Measurements from ENCODE around the gene DPY19L1.
"Not testable (repeated sequence)": the region's sequence is repeated elsewhere in the genome, so short reads cannot be mapped to it uniquely, and the experiment has no call there.

The DPY19L1 gene

DNA sequence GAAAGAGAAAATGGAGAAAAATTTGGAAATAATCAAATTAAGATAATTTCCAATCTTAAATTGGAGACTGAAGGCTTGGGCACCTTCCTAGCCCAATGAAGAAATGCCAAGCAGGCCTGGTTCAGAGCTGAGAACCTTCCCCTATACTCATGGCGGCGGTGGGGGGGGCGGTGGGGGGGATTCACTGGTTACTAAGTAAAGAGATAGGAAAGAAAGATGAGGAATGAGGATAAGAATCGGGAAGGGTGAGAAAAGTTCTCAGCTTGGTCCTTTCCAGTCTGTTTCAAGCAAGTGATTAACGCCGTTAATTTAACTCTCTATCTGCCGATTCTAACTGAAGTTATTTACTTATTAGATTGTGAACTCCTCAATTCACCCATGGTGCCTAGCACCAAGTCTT is 41.5 kb downstream of the DPY19L1 start:
- DNase-seq (ENCODE audit: low read depth, low spot score), result no peak
- H3K9ac ChIP-seq (ENCODE audit: insufficient read length, low read depth), result no peak overlapping the region
- no peak for TF ChIP-seq SUZ12 (IDR thresholded peaks at IDR 0.05; ENCODE audit: extremely low read depth, insufficient read depth, insufficient read length)
- no peak for TF ChIP-seq YY1 (IDR thresholded peaks at IDR 0.05; ENCODE audit: insufficient read depth, insufficient read length)
- no peak for TF ChIP-seq ZNF274 (IDR thresholded peaks at IDR 0.05; ENCODE audit: low read depth, low read length)
- H3K4me3 ChIP-seq (ENCODE audit: insufficient read length, low read depth), result no peak overlapping the region
- H3K9me3 ChIP-seq (ENCODE audit: insufficient read depth, low read length), result no peaks in the 10 kb centered on the region
- peaks cover 3% of the 10 kb centered on the region for H3K36me3 ChIP-seq (ENCODE audit: insufficient read depth, insufficient read length, low read length)
- H3K27me3 ChIP-seq (ENCODE audit: insufficient read depth, insufficient read length), result no peaks in the 10 kb centered on the region
- H3K4me1 ChIP-seq (ENCODE audit: insufficient read depth, insufficient read length), result no peaks in the 10 kb centered on the region

DNA sequence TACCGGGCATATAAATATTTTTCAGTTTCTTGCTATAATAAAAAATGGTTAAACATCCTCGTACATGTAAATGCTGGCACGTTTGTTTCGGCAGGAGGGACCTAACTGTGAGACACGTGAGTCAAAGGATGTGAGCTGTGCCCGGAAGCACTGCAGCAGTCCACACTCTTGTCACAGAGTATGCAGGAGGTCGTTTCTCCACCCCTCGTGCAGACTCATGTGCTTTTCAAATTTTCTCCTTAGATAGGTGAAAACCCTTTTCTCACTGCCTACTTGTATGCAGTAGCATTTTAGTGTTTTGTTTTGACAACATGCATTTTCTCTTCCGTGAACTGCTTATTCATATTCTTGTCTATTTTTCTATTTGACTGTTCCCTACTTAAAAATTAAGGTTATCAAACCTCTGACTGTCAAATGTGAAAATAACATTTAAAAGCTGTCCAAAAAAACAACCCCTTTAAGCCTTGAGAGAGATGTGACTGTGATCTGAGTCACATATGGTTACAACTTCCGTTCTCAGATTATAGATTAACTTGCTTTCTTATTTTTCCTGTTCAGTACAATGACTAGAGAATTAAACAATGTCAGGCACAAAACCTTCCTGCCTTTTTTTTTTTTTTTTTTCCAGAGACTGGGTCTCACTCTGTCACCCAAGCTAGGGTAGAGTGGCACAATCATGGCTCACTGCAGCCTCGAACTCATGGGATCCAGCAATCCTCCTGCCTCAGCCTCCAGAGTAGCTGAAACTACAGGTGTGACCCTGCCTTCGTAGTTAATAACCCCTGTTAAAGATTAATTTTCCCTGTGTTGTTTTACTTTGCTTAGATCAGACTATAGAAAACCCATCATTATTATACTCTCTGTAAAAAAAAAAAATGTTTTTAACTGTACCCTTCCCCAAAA is 45.1 kb downstream of the DPY19L1 start:
- H3K9me3 ChIP-seq (ENCODE audit: insufficient read depth, low read length), result no peaks in the 10 kb centered on the region
- H3K9ac ChIP-seq (ENCODE audit: insufficient read length, low read depth), result no peak overlapping the region
- DNase-seq (ENCODE audit: low read depth, low spot score), result no peak
- H3K36me3 ChIP-seq (ENCODE audit: insufficient read depth, insufficient read length, low read length), result peaks cover 3% of the 10 kb centered on the region
- H3K27me3 ChIP-seq (ENCODE audit: insufficient read depth, insufficient read length), result no peaks in the 10 kb centered on the region
- no peaks in the 10 kb centered on the region for H3K4me1 ChIP-seq (ENCODE audit: insufficient read depth, insufficient read length)
- H3K4me3 ChIP-seq (ENCODE audit: insufficient read length, low read depth), result no peak overlapping the region
- TF ChIP-seq YY1 (IDR thresholded peaks at IDR 0.05; ENCODE audit: insufficient read depth, insufficient read length), result no peak
- no peak for TF ChIP-seq ZNF274 (IDR thresholded peaks at IDR 0.05; ENCODE audit: low read depth, low read length)
- TF ChIP-seq SUZ12 (IDR thresholded peaks at IDR 0.05; ENCODE audit: extremely low read depth, insufficient read depth, insufficient read length), result no peak

DNA sequence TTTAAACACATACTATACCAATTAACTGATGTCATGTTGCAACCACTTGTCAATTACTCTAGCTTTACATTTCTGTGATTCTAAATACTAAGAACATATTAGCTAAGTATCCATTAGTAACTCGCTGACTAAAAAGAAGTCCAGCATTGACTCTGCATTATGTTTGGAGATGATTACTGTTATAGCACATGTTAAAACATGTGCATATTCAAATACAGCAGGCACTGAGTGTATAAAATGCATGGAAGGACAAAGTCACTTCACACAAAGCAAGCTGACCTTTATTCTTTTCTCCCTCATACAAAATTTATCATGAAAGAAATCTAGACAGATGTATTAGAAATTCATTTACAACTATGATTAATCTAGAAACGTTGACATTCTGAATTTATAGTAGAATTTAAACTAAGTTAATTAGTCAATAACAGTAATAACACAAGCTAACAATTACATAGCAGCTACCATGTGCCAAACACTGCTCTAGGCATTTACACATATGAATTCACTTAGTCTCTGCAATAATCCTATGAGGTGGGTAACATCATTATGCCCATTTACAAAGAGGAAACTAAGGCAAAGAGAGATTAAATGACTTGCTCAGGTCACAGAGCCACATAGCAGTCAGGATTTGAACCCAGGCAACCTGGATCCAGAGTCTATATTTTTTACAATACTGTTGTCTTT is 48.7 kb downstream of the DPY19L1 start:
- not testable (repeated sequence) for H3K27me3 ChIP-seq (ENCODE audit: insufficient read depth, insufficient read length); DNase-seq (ENCODE audit: low read depth, low spot score); H3K4me3 ChIP-seq (ENCODE audit: insufficient read length, low read depth); H3K9me3 ChIP-seq (ENCODE audit: insufficient read depth, low read length); H3K4me1 ChIP-seq (ENCODE audit: insufficient read depth, insufficient read length); H3K9ac ChIP-seq (ENCODE audit: insufficient read length, low read depth); H3K36me3 ChIP-seq (ENCODE audit: insufficient read depth, insufficient read length, low read length)

DNA sequence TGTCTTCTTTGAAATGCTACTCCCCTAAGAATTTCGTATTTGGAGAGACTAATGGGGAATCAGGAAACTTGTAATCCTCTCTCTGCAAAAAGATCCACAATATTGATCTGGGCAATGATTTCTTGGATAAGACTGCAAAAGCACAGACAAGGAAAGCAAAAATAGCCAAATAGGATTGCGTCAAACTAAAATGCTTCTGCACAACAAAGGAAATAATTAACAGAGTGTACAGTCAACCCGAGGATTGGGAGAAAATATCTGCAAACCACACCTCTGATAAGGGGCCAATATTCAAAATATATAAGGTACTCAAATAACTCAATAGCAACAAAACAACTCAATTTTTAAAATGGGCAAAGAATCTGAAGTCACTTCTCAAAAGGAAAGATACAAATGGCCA is 52.1 kb downstream of the DPY19L1 start:
- H3K4me3 ChIP-seq (ENCODE audit: insufficient read length, low read depth); H3K4me1 ChIP-seq (ENCODE audit: insufficient read depth, insufficient read length); DNase-seq (ENCODE audit: low read depth, low spot score); H3K27me3 ChIP-seq (ENCODE audit: insufficient read depth, insufficient read length); H3K36me3 ChIP-seq (ENCODE audit: insufficient read depth, insufficient read length, low read length); H3K9me3 ChIP-seq (ENCODE audit: insufficient read depth, low read length); H3K9ac ChIP-seq (ENCODE audit: insufficient read length, low read depth): not testable (repeated sequence)

DNA sequence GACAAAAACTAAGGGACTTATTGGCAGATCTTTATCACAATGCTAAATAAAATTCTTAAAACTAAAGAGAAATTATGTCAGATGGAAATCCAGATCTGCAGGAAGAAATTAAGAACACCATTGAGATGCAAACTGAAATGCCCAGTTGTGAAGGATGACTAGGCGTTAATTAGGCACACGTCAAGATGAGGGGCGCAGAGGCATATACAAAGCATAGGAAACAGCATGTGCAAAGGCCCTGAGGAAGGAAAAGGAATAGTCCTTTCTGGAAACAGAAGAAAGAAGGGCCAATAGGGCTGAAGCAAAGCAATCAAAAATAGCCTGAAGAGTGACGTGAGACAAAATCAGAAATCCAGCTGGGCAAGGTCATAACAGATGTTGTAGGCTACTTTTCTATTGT is 53.1 kb downstream of the DPY19L1 start:
- not testable (repeated sequence) for H3K4me1 ChIP-seq (ENCODE audit: insufficient read depth, insufficient read length); H3K9ac ChIP-seq (ENCODE audit: insufficient read length, low read depth); H3K27me3 ChIP-seq (ENCODE audit: insufficient read depth, insufficient read length); H3K36me3 ChIP-seq (ENCODE audit: insufficient read depth, insufficient read length, low read length); DNase-seq (ENCODE audit: low read depth, low spot score); H3K4me3 ChIP-seq (ENCODE audit: insufficient read length, low read depth); H3K9me3 ChIP-seq (ENCODE audit: insufficient read depth, low read length)

DNA sequence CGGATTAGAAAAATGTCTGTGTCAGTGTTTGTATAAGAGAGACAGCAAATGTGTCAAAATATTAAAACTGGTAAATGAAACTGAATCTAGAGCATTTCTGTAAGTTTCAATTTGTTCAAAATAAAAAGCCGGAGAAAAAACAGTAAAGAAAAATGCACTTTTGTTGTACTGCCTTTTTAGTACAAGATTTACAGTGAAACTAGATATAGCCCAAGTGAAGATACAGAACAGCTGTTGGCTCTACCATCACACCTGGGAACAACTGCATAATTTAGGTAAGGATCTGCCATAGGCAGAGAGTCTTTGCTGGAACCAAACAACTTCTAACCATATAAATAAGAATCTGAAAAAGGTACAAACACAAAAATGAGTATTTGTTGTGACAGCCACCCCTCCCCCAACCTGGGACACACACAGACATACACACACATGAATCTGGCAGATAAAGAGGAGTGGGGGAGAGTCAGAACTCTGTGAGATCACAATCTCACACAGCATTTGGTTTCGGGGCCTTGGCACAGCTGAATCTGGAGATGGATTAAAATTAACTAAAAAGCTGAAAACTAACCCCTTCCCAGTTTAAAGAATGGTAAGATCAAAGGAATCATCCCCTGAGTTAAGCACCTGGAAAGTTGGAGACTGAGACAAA is 54.8 kb downstream of the DPY19L1 start:
- Histone ChIP-seq H3K4me1 (ENCODE audit: insufficient read depth, insufficient read length) (no peaks in the 10 kb centered on the region), H3K9ac (ENCODE audit: insufficient read length, low read depth) (no peak overlapping the region), H3K27me3 (ENCODE audit: insufficient read depth, insufficient read length) (no peaks in the 10 kb centered on the region), H3K4me3 (ENCODE audit: insufficient read length, low read depth) (no peak overlapping the region), H3K9me3 (ENCODE audit: insufficient read depth, low read length) (no peaks in the 10 kb centered on the region), H3K36me3 (ENCODE audit: insufficient read depth, insufficient read length, low read length) (no peaks in the 10 kb centered on the region)
- TF ChIP-seq SUZ12 (IDR thresholded peaks at IDR 0.05; ENCODE audit: extremely low read depth, insufficient read depth, insufficient read length), result no peak
- TF ChIP-seq ZNF274 (IDR thresholded peaks at IDR 0.05; ENCODE audit: low read depth, low read length), result no peak
- no peak for TF ChIP-seq YY1 (IDR thresholded peaks at IDR 0.05; ENCODE audit: insufficient read depth, insufficient read length)
- DNase-seq (ENCODE audit: low read depth, low spot score), result no peak

DNA sequence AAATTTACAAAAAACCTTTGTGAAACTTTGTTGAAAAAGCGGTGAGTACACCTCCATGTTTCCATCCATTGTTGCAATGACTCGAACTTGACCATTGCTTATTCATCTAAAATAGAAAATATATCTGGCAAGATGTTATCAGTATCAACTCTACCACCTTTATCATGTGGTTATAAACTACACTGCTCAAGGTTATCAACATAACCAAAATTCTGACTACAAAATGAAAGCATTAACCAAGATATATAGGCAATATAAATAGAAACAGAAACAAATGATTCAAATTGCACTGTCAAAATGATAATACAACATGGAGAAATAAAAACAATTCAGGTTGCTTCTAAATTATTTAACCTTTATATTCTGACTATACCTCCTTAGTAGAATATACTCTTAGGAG is 58.2 kb downstream of the DPY19L1 start:
- not testable (repeated sequence) for DNase-seq (ENCODE audit: low read depth, low spot score); H3K4me3 ChIP-seq (ENCODE audit: insufficient read length, low read depth); H3K4me1 ChIP-seq (ENCODE audit: insufficient read depth, insufficient read length); H3K27me3 ChIP-seq (ENCODE audit: insufficient read depth, insufficient read length); H3K9me3 ChIP-seq (ENCODE audit: insufficient read depth, low read length); H3K36me3 ChIP-seq (ENCODE audit: insufficient read depth, insufficient read length, low read length); H3K9ac ChIP-seq (ENCODE audit: insufficient read length, low read depth)
